Activated T-helper 2 cell treated with anti-CD3 and anti-CD28 coated beads, Interferon-gamma antibody, Interleukin-2, Interleukin-4, amounts not matched to agents 10 μg/mL and 5 μg/mL and 100 μg/mL, durations not matched to agents 14 hours and 24 hours and 36 hours (primary cell): ENCODE results near the gene AJM1. TPM values are rescaled to one million over a fixed set of nuclear protein-coding genes. Genes with fewer than 3 reads are reported as not detected.
"Not testable (repeated sequence)": the region's sequence is repeated elsewhere in the genome, so short reads cannot be mapped to it uniquely, and the experiment has no call there.

ENCODE experiments used
- DNase-seq: peaks from one replicate; pipeline ENCODE4 v3.0.0; 2021; ENCODE audit warnings: low spot score
- H3K27ac Mint-ChIP-seq: one replicate; pipeline ENCODE4 v1.8.0; 2021; ENCODE audit warnings: mixed read lengths
- H3K27me3 Mint-ChIP-seq: one replicate; pipeline ENCODE4 v1.8.0; 2021; ENCODE audit warnings: low read depth, mixed read lengths
- H3K36me3 Mint-ChIP-seq: one replicate; pipeline ENCODE4 v1.8.0; 2021; ENCODE audit warnings: low read depth, mixed read lengths
- H3K4me1 Mint-ChIP-seq: one replicate; pipeline ENCODE4 v1.8.0; 2021; ENCODE audit warnings: low read depth, mixed read lengths
- H3K4me3 Mint-ChIP-seq: one replicate; pipeline ENCODE4 v1.8.0; 2021; ENCODE audit warnings: low read depth, mild to moderate bottlenecking, moderate library complexity, mixed read lengths
- H3K9me3 Mint-ChIP-seq: one replicate; pipeline ENCODE4 v1.8.0; 2021; ENCODE audit warnings: mixed read lengths
- intact Hi-C: fragments of 100-400 bp; cut with micrococcal nuclease; formaldehyde crosslinking; loops from one replicate; pipeline ENCODE4 v1.15.1; 2023
- total RNA-seq: library from RNA; stranded (reverse); gene quantifications from 2 replicates; pipeline ENCODE4 v1.2.3, GENCODE V29; 2022

AJM1 gene
- total RNA-seq, 1 donor from 2014 or later: 5.1 TPM

GRCh38 chr9:136880651-136881050 lies 38.4 kb downstream of the AJM1 start:
- intact Hi-C loops: no loop called here

GRCh38 chr9:136881691-136882108 lies 39.4 kb downstream of the AJM1 start:
- no peaks in the 10 kb centered on the region for H3K27me3 Mint-ChIP-seq
- H3K27ac Mint-ChIP-seq: peak overlapping the region; percentile 94
- DNase-seq: peak; percentile 63
- H3K36me3 Mint-ChIP-seq: peaks cover 14% of the 10 kb centered on the region
- H3K4me1 Mint-ChIP-seq: peaks cover 27% of the 10 kb centered on the region
- intact Hi-C loops: loop anchor here (1.0 kb wide), 2 partner anchors 15 to 21 kb away; partner anchors contain the start of gene EDF1
- peak overlapping the region; percentile 77 for H3K4me3 Mint-ChIP-seq
- H3K9me3 Mint-ChIP-seq: no peaks in the 10 kb centered on the region

More at GRCh38 chr9:136880651-136881050, 38.4 kb downstream of the AJM1 start:
- Mint-ChIP-seq H3K4me3 (no peak overlapping the region), H3K4me1 (peaks cover 27% of the 10 kb centered on the region), H3K9me3 (no peaks in the 10 kb centered on the region), H3K27ac (peak overlapping the region; percentile 94), H3K36me3 (peaks cover 14% of the 10 kb centered on the region), H3K27me3 (no peaks in the 10 kb centered on the region)
- no peak for DNase-seq

GRCh38 chr9:136882109-136882946 lies 40.0 kb downstream of the AJM1 start:
- intact Hi-C loops: loop anchor here (1.0 kb wide), 2 partner anchors 16 to 20 kb away; partner anchors contain the start of gene EDF1
- H3K36me3 Mint-ChIP-seq: peaks cover 18% of the 10 kb centered on the region
- H3K27me3 Mint-ChIP-seq: no peaks in the 10 kb centered on the region
- H3K9me3 Mint-ChIP-seq: no peaks in the 10 kb centered on the region
- DNase-seq: peak; percentile 86
- H3K27ac Mint-ChIP-seq: peak overlapping the region; percentile 94
- peak overlapping the region; percentile 77 for H3K4me3 Mint-ChIP-seq
- H3K4me1 Mint-ChIP-seq: peaks cover 27% of the 10 kb centered on the region

DNA sequence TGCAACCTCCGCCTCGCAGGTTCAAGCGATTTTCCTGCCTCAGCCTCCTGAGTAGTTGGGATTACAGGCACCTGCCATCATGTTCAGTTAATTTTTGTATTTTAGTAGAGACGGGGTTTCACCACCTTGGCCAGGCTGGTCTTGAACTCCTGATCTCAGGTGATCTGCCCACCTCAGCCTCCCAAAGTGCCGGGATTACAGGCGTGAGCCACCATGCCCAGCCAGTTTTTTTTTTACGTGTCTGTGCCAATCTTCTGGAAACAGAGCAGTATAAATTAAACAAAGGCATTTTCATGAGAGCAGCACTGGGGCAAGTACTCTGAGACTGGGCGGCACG lies 40.6 kb downstream of the AJM1 start:
- not testable (repeated sequence) for DNase-seq, H3K27me3 Mint-ChIP-seq, H3K9me3 Mint-ChIP-seq
- peaks cover 27% of the 10 kb centered on the region for H3K4me1 Mint-ChIP-seq
- H3K27ac Mint-ChIP-seq: peak overlapping the region; percentile 94
- H3K4me3 Mint-ChIP-seq: peak overlapping the region; percentile 77
- peaks cover 21% of the 10 kb centered on the region for H3K36me3 Mint-ChIP-seq
- intact Hi-C loops: loop anchor here (1.0 kb wide), 2 partner anchors 17 to 19 kb away; partner anchors contain the start of gene EDF1

GRCh38 chr9:136883670-136884069 lies 41.4 kb downstream of the AJM1 start:
- Mint-ChIP-seq H3K4me1 (peaks cover 33% of the 10 kb centered on the region), H3K27ac (peak overlapping the region; percentile 94), H3K36me3 (peaks cover 21% of the 10 kb centered on the region), H3K4me3 (peak overlapping the region; percentile 8)
- H3K27me3 Mint-ChIP-seq, DNase-seq, H3K9me3 Mint-ChIP-seq, intact Hi-C loops: not testable (repeated sequence)

- DNase-seq: peak; percentile 99
- H3K36me3 Mint-ChIP-seq: peaks cover 35% of the 10 kb centered on the region
- intact Hi-C loops: loop anchor here (1.0 to 2.0 kb wide), 3 partner anchors 16 to 59 kb away; partner anchors contain the start of genes C8G, FBXW5 and PHPT1
- H3K27me3 Mint-ChIP-seq: no peaks in the 10 kb centered on the region
- H3K27ac Mint-ChIP-seq: peak within 1 kb of the TSS; percentile 87
- peaks cover 30% of the 10 kb centered on the region for H3K4me1 Mint-ChIP-seq
- peak within 1 kb of the TSS; percentile 97 for H3K4me3 Mint-ChIP-seq
- no peaks in the 10 kb centered on the region for H3K9me3 Mint-ChIP-seq
These were observed 43.8 kb downstream of the AJM1 start, which contains the start of gene TRAF2 for GRCh38 chr9:136885950-136886578. TSS of gene TRAF2 (plus strand) at chr9:136886516. CDS start at chr9:136898741, 12,225 bp downstream.

DNA sequence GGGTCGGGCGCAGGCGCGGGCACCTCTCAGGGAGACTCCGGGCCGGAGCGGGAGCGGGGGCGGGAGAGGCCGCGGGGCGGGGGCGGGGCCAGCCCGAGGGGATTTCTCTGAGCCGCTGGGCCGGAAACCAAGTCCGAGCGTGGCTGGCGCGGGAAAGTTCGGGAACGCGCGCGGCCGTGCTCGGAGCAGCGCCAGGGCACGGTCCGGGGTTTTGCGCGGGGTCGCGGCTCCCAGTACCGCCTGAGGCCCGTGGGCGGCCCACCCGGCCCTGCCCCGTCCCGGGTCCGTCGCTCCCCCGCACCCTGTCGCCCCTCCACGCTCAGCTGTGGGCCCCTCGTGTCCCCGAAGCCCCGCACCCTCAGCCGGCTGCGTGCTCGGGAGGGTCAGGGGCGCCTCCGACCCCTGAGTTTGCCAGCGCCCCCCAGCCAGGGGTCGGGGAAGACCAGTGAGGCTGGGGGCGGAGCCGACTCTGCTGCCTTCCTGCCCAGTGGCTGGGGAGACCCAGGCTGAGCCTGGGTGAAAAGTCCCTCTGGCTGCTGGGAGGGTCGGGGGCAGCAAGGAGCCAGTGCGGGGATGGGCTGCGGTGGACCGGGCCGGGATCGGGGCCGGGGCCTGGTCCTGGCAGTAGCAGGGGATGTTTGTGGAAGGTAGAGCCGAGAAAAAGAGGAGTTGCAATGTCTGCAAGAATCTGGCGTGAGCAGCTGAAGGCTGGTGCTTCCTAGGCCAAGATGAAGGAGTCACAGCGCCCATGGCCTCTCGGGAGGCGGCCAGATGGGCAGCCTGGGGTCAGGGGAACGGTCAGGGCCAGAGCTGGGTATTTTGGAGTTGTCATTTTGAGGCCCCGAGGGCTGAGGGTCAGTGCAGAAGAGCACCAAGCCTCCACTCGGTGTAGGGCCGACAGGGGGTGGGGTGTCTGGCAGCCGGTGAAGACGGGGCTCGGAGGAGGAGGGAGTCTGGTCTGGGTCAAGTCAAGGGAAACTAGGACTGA lies 44.6 kb downstream of the AJM1 start:
- Mint-ChIP-seq H3K9me3 (no peaks in the 10 kb centered on the region), H3K4me3 (peak overlapping the region; percentile 97), H3K27ac (peak overlapping the region; percentile 87), H3K36me3 (peaks cover 41% of the 10 kb centered on the region), H3K27me3 (no peaks in the 10 kb centered on the region), H3K4me1 (peaks cover 24% of the 10 kb centered on the region)
- peak; percentile 33 for DNase-seq
- intact Hi-C loops: loop anchor here (1.0 to 2.0 kb wide), 3 partner anchors 15 to 58 kb away; partner anchors contain the start of genes C8G, FBXW5 and PHPT1

GRCh38 chr9:136888454-136888853 lies 46.2 kb downstream of the AJM1 start:
- intact Hi-C loops: no loop called here
- H3K4me3 Mint-ChIP-seq: no peak overlapping the region
- peaks cover 42% of the 10 kb centered on the region for H3K36me3 Mint-ChIP-seq
- no peaks in the 10 kb centered on the region for H3K9me3 Mint-ChIP-seq
- no peak overlapping the region for H3K27ac Mint-ChIP-seq
- no peak for DNase-seq
- no peaks in the 10 kb centered on the region for H3K27me3 Mint-ChIP-seq
- peaks cover 15% of the 10 kb centered on the region for H3K4me1 Mint-ChIP-seq

GRCh38 chr9:136889858-136890257 lies 47.6 kb downstream of the AJM1 start:
- Mint-ChIP-seq H3K9me3 (no peaks in the 10 kb centered on the region), H3K4me3 (no peak overlapping the region), H3K27me3 (no peaks in the 10 kb centered on the region), H3K27ac (no peak overlapping the region), H3K36me3 (peaks cover 46% of the 10 kb centered on the region), H3K4me1 (peaks cover 13% of the 10 kb centered on the region)
- DNase-seq: no peak
- intact Hi-C loops: no loop called here

- Mint-ChIP-seq H3K27ac (no peak overlapping the region), H3K9me3 (no peaks in the 10 kb centered on the region), H3K4me3 (no peak overlapping the region), H3K4me1 (peaks cover 9% of the 10 kb centered on the region), H3K27me3 (no peaks in the 10 kb centered on the region), H3K36me3 (peaks cover 47% of the 10 kb centered on the region)
- intact Hi-C loops: no loop called here
- no peak for DNase-seq
These were observed 48.4 kb downstream of the AJM1 start for GRCh38 chr9:136890661-136891060.
